T-cell (primary cell): ENCODE data around the gene ATE1. TPM values are rescaled to one million over a fixed set of nuclear protein-coding genes. Genes with fewer than 3 reads are reported as not detected.
"Not testable (repeated sequence)": the region's sequence is repeated elsewhere in the genome, so short reads cannot be mapped to it uniquely, and the experiment has no call there.

Source experiments
- ATAC-seq, 4 experiments: fragments of 200-7000 bp in 3 of 4; fragments of 150-1000 bp in 1 of 4; cut with Tn5 transposase; replicated peaks in 1 of 4; 1 replicate in 3 of 4; 2 replicates in 1 of 4; pipeline ENCODE4 v1.10.0; 2021; ENCODE audit warnings: moderate library complexity in 3 of 4, mild to moderate bottlenecking in 2 of 4, moderate number of reproducible peaks in 1 of 4
- CTCF ChIA-PET, 2 donors: fragments of 300-600 bp; sonication (Branson Sonifier 250); formaldehyde crosslinking; loops; one replicate each; lab custom pipeline; 2022; ENCODE audit warnings: antibody characterized with exemption in 2 of 2; lab: Charles Lee
- POLR2A ChIA-PET, 2 donors: fragments of 300-600 bp; sonication (Branson Sonifier 250); formaldehyde crosslinking; loops; one replicate each; lab custom pipeline; 2022; ENCODE audit warnings: antibody characterized with exemption in 2 of 2; lab: Charles Lee
- DNase-seq, 35 experiments: peaks; one replicate each; pipeline versions ENCODE4 v3.0.0 to v3.0.0-alpha.2; 2013 to 2023
- H3K27ac ChIP-seq: one replicate; pipeline ENCODE4 v1.5.1; 2013; ENCODE audit warnings: low read length
- H3K27me3 ChIP-seq, 2 experiments: replicated peaks in 1 of 2; 1 replicate in 1 of 2; 2 replicates in 1 of 2; pipeline versions ENCODE4 v1.6.1 to v1.7.0; 2013; ENCODE audit warnings: low read length in 1 of 2, mixed read lengths in 1 of 2; ENCODE audit not compliant: control insufficient read depth in 2 of 2, insufficient read depth in 2 of 2; ENCODE audit errors: extremely low read depth in 1 of 2
- H3K36me3 ChIP-seq, 2 donors: 1 replicate in 1 of 2; 2 replicates in 1 of 2; pipeline versions ENCODE4 v1.6.1 to v1.7.0; 2013; ENCODE audit warnings: low read length in 1 of 2; ENCODE audit not compliant: control insufficient read depth in 2 of 2, insufficient read depth in 1 of 2; ENCODE audit errors: extremely low read depth in 1 of 2
- H3K4me1 ChIP-seq, 2 experiments: 1 replicate in 1 of 2; 2 replicates in 1 of 2; pipeline versions ENCODE4 v1.6.1 to v1.7.0; 2013; ENCODE audit warnings: low read length in 2 of 2, mixed read lengths in 1 of 2; ENCODE audit not compliant: insufficient read depth in 2 of 2, control insufficient read depth in 1 of 2; ENCODE audit errors: extremely low read depth in 1 of 2
- H3K4me3 ChIP-seq, 2 donors: 1 replicate in 1 of 2; 2 replicates in 1 of 2; pipeline versions ENCODE4 v1.5.1 to v1.7.0; 2013; ENCODE audit warnings: mild to moderate bottlenecking in 2 of 2, low read length in 1 of 2, moderate library complexity in 1 of 2; ENCODE audit not compliant: control insufficient read depth in 1 of 2; ENCODE audit errors: extremely low read depth in 1 of 2
- H3K9me3 ChIP-seq: 2 replicates; pipeline ENCODE4 v1.7.0; 2013
- H3K27ac Mint-ChIP-seq, 2 donors: one replicate each; pipeline ENCODE4 v1.8.0; 2020 to 2021; ENCODE audit warnings: mild to moderate bottlenecking in 2 of 2, mixed read lengths in 2 of 2
- H3K27me3 Mint-ChIP-seq, 2 donors: one replicate each; pipeline ENCODE4 v1.8.0; 2021 to 2022; ENCODE audit warnings: mixed read lengths in 2 of 2
- H3K36me3 Mint-ChIP-seq: one replicate; pipeline ENCODE4 v1.8.0; 2021; ENCODE audit warnings: mixed read lengths
- H3K4me1 Mint-ChIP-seq, 3 donors: one replicate each; pipeline ENCODE4 v1.8.0; 2020 to 2022; ENCODE audit warnings: mixed read lengths in 3 of 3, mild to moderate bottlenecking in 1 of 3
- H3K4me3 Mint-ChIP-seq, 3 donors: one replicate each; pipeline ENCODE4 v1.8.0; 2020 to 2022; ENCODE audit warnings: mild to moderate bottlenecking in 3 of 3, mixed read lengths in 3 of 3, moderate library complexity in 3 of 3
- H3K9me3 Mint-ChIP-seq, 3 donors: one replicate each; pipeline ENCODE4 v1.8.0; 2020 to 2022; ENCODE audit warnings: mixed read lengths in 3 of 3
- WGBS: methylation state at CpG from one replicate; pipeline ENCODE4 v1.1.5; 2013; ENCODE audit warnings: missing lambda C conversion rate; ENCODE audit not compliant: insufficient coverage; 5-methylcytosine and 5-hydroxymethylcytosine counted together
- total RNA-seq, 35 experiments: library from RNA in 6 of 35; stranded (reverse) in 6 of 35; fragments of 120-200 nt in 1 of 35; gene quantifications; one replicate each; pipeline versions ENCODE4 v1.2.1 to v1.2.4 and lab custom pipeline; 2013 to 2026

Gene ATE1
- total RNA-seq, 5 donors from 2014 or later (not counting 1 experiment from before 2014, with no cell fraction given), result 18.6 to 28.9 (median 26.0) TPM

GRCh38 chr10:121969086-121969485 lies 41.3 kb upstream of the ATE1 start:
- H3K27ac ChIP-seq, H3K27me3 Mint-ChIP-seq, H3K27ac Mint-ChIP-seq, H3K27me3 ChIP-seq, H3K4me3 Mint-ChIP-seq, ATAC-seq, H3K4me3 ChIP-seq, H3K9me3 ChIP-seq, H3K4me1 ChIP-seq, DNase-seq, H3K9me3 Mint-ChIP-seq, POLR2A ChIA-PET: not testable (repeated sequence)
- 100% methylated on average over 3 of the region's 8 CpGs for WGBS
- Mint-ChIP-seq H3K36me3 (peaks cover 38% of the 10 kb centered on the region), H3K4me1 (peaks cover 15 to 20% (median 18%) of the 10 kb centered on the region in 3 donors)
- CTCF ChIA-PET, result interaction anchor here in 1 of 2 donors (0.6 kb wide), 2 partner anchors 8 to 985 kb away, joined by 5 to 10 read pairs; no protein-coding TSS in a partner anchor
- H3K36me3 ChIP-seq, result peaks cover 0 to 68% of the 10 kb centered on the region in 2 donors

GRCh38 chr10:121965996-121966395 lies 38.2 kb upstream of the ATE1 start:
- DNase-seq (no peak), ATAC-seq (no peak)
- H3K27me3 Mint-ChIP-seq, result no peaks in the 10 kb centered on the region
- H3K4me1 Mint-ChIP-seq, result no peaks in the 10 kb centered on the region
- POLR2A ChIA-PET, result no interaction called here
- Histone ChIP-seq H3K27ac (no peak overlapping the region), H3K27me3 (no peaks in the 10 kb centered on the region), H3K9me3 (no peaks in the 10 kb centered on the region), H3K4me3 (no peak overlapping the region), H3K36me3 (peaks cover 0 to 59% of the 10 kb centered on the region in 2 donors), H3K4me1 (no peaks in the 10 kb centered on the region)
- no peaks in the 10 kb centered on the region for H3K9me3 Mint-ChIP-seq
- H3K36me3 Mint-ChIP-seq, result peaks cover 29% of the 10 kb centered on the region
- 100% methylated on average over 1 of the region's 3 CpGs for WGBS
- CTCF ChIA-PET, result no interaction called here
- no peak overlapping the region for H3K27ac Mint-ChIP-seq
- H3K4me3 Mint-ChIP-seq, result no peak overlapping the region

DNA sequence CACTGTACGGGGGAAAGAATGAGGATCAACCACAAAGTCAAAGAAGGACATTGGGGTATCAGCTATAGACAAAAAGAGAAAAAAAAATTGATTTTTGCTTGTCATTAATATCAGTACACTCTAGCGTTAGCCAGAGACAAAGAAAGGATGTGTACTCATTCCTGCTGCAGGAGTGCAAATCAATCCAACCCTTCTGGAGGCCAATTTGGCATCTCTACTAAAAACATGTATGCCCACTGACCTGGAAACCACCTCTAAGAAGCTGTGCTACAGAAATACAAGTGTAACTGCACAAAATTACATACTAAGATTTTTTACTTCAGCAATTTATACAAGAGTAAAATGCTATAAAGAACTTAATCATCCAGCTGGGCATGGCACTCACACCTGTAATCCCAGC lies 33.6 kb upstream of the ATE1 start:
- ChIA-PET CTCF (no interaction called here), POLR2A (no interaction called here)
- Mint-ChIP-seq H3K4me1 (no peaks in the 10 kb centered on the region), H3K36me3 (peaks cover 41% of the 10 kb centered on the region), H3K9me3 (no peaks in the 10 kb centered on the region), H3K4me3 (no peak overlapping the region), H3K27me3 (no peaks in the 10 kb centered on the region), H3K27ac (no peak overlapping the region)
- DNase-seq (no peak), ATAC-seq (no peak)
- WGBS, result no CpG with 5 or more reads among the region's 2 CpGs
- no peaks in the 10 kb centered on the region for H3K4me1 ChIP-seq
- H3K9me3 ChIP-seq, result no peaks in the 10 kb centered on the region
- no peak overlapping the region for H3K4me3 ChIP-seq
- H3K36me3 ChIP-seq, result peaks cover 0 to 34% of the 10 kb centered on the region in 2 donors
- H3K27me3 ChIP-seq, result no peaks in the 10 kb centered on the region
- no peak overlapping the region for H3K27ac ChIP-seq

DNA sequence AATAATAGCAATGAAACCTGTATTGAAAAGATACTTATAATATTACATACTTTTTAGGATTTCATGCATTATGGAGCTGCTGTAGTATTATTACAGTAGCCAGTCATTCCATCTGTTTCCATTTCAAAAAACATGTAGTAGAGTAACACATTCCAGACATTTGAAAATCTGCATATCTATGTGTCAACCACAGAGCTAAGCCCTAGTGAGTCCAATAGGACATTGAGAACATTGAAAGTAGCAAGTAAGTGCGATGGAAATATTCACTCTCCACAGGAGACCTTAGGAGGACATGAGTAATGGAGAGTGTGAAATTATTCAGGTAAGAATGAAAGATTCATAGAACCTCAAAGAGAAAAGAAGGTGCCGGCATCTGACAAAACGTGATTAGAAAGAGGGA lies 31.8 kb upstream of the ATE1 start:
- H3K4me3 Mint-ChIP-seq, result no peak overlapping the region
- Histone ChIP-seq H3K9me3 (no peaks in the 10 kb centered on the region), H3K27ac (no peak overlapping the region), H3K27me3 (no peaks in the 10 kb centered on the region), H3K4me1 (no peaks in the 10 kb centered on the region), H3K4me3 (no peak overlapping the region), H3K36me3 (peaks cover 0 to 24% of the 10 kb centered on the region in 2 donors)
- DNase-seq (no peak), ATAC-seq (no peak)
- ChIA-PET POLR2A (no interaction called here), CTCF (no interaction called here)
- H3K9me3 Mint-ChIP-seq, result no peaks in the 10 kb centered on the region
- WGBS, result no CpG with 5 or more reads among the region's 3 CpGs
- no peaks in the 10 kb centered on the region for H3K4me1 Mint-ChIP-seq
- no peaks in the 10 kb centered on the region for H3K27me3 Mint-ChIP-seq
- H3K27ac Mint-ChIP-seq, result no peak overlapping the region
- H3K36me3 Mint-ChIP-seq, result peaks cover 37% of the 10 kb centered on the region

DNA sequence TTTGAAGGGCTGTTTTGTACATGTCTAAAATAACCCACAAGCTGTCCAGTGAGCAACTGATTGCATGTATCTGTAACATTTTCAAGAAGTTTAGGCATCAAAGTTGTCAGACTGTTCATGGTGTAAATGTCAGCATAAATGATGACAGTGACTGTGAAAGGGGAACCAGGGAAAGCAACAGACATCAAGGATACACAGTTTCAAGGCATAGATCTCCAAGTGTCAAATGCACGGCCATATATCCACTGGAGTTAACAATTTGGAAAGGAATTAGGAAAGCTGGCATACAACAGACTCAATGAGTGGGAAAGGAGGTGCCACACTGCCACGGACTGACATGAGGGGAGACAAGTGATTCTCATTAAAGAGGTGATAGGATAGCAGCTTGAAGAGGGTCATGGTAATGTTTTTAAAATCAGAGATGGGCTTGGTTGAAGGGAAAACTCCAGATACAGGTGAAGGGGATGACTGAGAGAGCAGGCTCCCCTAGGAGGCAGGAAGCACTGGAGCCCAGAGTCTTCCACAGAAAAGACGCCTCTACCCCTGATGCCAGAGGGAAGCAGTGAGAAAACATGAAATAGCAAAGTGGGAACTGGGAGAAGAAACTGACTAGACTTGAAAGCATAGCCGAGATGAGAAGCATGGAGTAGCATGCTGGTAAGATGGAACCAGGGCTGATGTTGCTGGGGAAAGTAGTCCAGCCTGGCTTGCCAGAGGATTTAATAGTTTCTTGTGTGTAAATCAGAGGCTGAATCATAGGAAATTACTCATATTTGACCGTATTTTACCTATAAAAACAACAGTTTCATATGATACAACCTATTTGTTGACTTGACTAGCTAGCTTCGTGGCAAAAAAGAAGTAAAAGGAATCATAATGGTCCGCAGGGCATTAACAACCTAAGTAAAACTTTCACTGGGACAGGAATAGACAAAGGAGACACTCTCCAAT lies 28.6 kb upstream of the ATE1 start:
- no peak overlapping the region for H3K4me3 Mint-ChIP-seq
- no peak overlapping the region for H3K4me3 ChIP-seq
- no peaks in the 10 kb centered on the region for H3K9me3 Mint-ChIP-seq
- H3K9me3 ChIP-seq, result no peaks in the 10 kb centered on the region
- ATAC-seq, result no peak
- H3K27me3 Mint-ChIP-seq, result no peaks in the 10 kb centered on the region
- no peaks in the 10 kb centered on the region for H3K4me1 Mint-ChIP-seq
- ChIA-PET CTCF (no interaction called here), POLR2A (no interaction called here)
- no CpG with 5 or more reads among the region's 7 CpGs for WGBS
- no peak for DNase-seq
- peaks cover 34% of the 10 kb centered on the region for H3K36me3 Mint-ChIP-seq
- H3K27me3 ChIP-seq, result no peaks in the 10 kb centered on the region
- peaks cover 0 to 24% of the 10 kb centered on the region in 2 donors for H3K36me3 ChIP-seq
- H3K27ac Mint-ChIP-seq, result no peak overlapping the region
- H3K27ac ChIP-seq, result no peak overlapping the region
- no peaks in the 10 kb centered on the region for H3K4me1 ChIP-seq

GRCh38 chr10:121952226-121952625 lies 24.4 kb upstream of the ATE1 start:
- POLR2A ChIA-PET, result no interaction called here

More at GRCh38 chr10:121952226-121952625, 24.4 kb upstream of the ATE1 start:
- H3K27me3 Mint-ChIP-seq, result no peaks in the 10 kb centered on the region
- H3K4me3 ChIP-seq, result no peak overlapping the region
- 96% methylated on average over 4 of the region's 5 CpGs for WGBS
- H3K27ac Mint-ChIP-seq, result no peak overlapping the region
- H3K9me3 ChIP-seq, result no peaks in the 10 kb centered on the region
- H3K36me3 Mint-ChIP-seq, result peaks cover 26% of the 10 kb centered on the region
- no peaks in the 10 kb centered on the region for H3K4me1 Mint-ChIP-seq
- no peaks in the 10 kb centered on the region for H3K4me1 ChIP-seq
- H3K27ac ChIP-seq, result no peak overlapping the region
- H3K4me3 Mint-ChIP-seq, result no peak overlapping the region
- ATAC-seq (no peak), DNase-seq (no peak)
- CTCF ChIA-PET, result no interaction called here
- H3K9me3 Mint-ChIP-seq, result no peaks in the 10 kb centered on the region
- peaks cover 0 to 12% of the 10 kb centered on the region in 2 donors for H3K36me3 ChIP-seq
- no peaks in the 10 kb centered on the region for H3K27me3 ChIP-seq
